GM12878 (cell line): ENCODE data around the gene ESPL1. TPM values are rescaled to one million over a fixed set of nuclear protein-coding genes. Genes with fewer than 3 reads are reported as not detected.

Experiments
- ATF7 ChIP-seq: fragments of 450-650 bp; IDR thresholded peaks from 2 replicates; pipeline ENCODE4 v1.6.1; 2016; ENCODE audit warnings: low read depth, mild to moderate bottlenecking
- EED ChIP-seq: sonication (generic); IDR thresholded peaks from 2 replicates; pipeline ENCODE4 v1.6.1; 2016; ENCODE audit warnings: antibody characterized with exemption, low read depth
- EGR1 ChIP-seq, 2 experiments: IDR thresholded peaks; 1 replicate in 1 of 2; 2 replicates in 1 of 2; pipeline ENCODE4 v1.6.1; 2011 to 2012; ENCODE audit warnings: low read depth in 2 of 2, low read length in 2 of 2, borderline replicate concordance in 1 of 2, mild to moderate bottlenecking in 1 of 2, moderate library complexity in 1 of 2
- ELK1 ChIP-seq: IDR thresholded peaks from 2 replicates; pipeline ENCODE4 v1.6.1; 2012; ENCODE audit warnings: low read depth, low read length, improper control_type of control experiment
- HDAC2 ChIP-seq: fragments of 200-600 bp; sonication (generic); IDR thresholded peaks from 2 replicates; pipeline ENCODE4 v1.6.1; 2017
- IKZF2 ChIP-seq, 2 experiments: fragments of 450-650 bp; IDR thresholded peaks; 2 replicates each; pipeline ENCODE4 v1.6.1; 2017; ENCODE audit warnings: mild to moderate bottlenecking in 2 of 2, moderate library complexity in 2 of 2
- NKRF ChIP-seq: fragments of 450-650 bp; conservative IDR thresholded peaks from 2 replicates; pipeline ENCODE4 v1.6.1; 2017; ENCODE audit warnings: mild to moderate bottlenecking, moderate library complexity
- PML ChIP-seq: IDR thresholded peaks from 2 replicates; pipeline ENCODE4 v1.6.1; 2012; ENCODE audit warnings: low read length, inconsistent platforms
- RBBP5 ChIP-seq: fragments of 200-600 bp; sonication (generic); conservative IDR thresholded peaks from 2 replicates; pipeline ENCODE4 v1.6.1; 2016
- SMC3 ChIP-seq: IDR thresholded peaks from 2 replicates; pipeline ENCODE4 v1.6.1; 2011; ENCODE audit warnings: low read length, improper control_type of control experiment, borderline replicate concordance
- TCF7 ChIP-seq: IDR thresholded peaks from 2 replicates; pipeline ENCODE4 v1.6.1; 2014; ENCODE audit warnings: antibody characterized with exemption, borderline replicate concordance
- ZNF24 ChIP-seq: fragments of 450-650 bp; IDR thresholded peaks from 2 replicates; pipeline ENCODE4 v1.6.1; 2017; ENCODE audit warnings: antibody characterized with exemption, mild to moderate bottlenecking
- ZNF687 ChIP-seq: fragments of 450-650 bp; IDR thresholded peaks from 2 replicates; pipeline ENCODE4 v1.6.1; 2017; ENCODE audit warnings: mild to moderate bottlenecking, moderate library complexity
- polyA plus RNA-seq, 11 experiments: library from polyadenylated mRNA; depleted of rRNA in 4 of 11; unstranded in 6 of 11; stranded (reverse) in 5 of 11; fragments of >200 nt; fragmentation: Nextera tagmentation in 4 of 11; fragmentation: Illumina TruSeq in 1 of 11; extraction: Ambion mirVana in 4 of 11; extraction: Trizol in 1 of 11; gene quantifications; 1 replicate in 1 of 11; 2 replicates in 10 of 11; pipeline versions ENCODE4 v1.2.1 to v1.2.3, GENCODE V29; 2011 to 2016; ENCODE audit warnings: inconsistent platforms in 2 of 11, missing spikeins in 2 of 11, low read depth in 1 of 11
- total RNA-seq, 4 experiments: library from RNA; depleted of rRNA in 3 of 4; stranded (reverse); fragments of >200 nt in 3 of 4; fragmentation: Illumina TruSeq in 1 of 4; extraction: Trizol in 1 of 4; gene quantifications; 2 replicates each; pipeline versions ENCODE4 v1.2.1 to v1.2.3, GENCODE V29; 2013 to 2021
- TF ChIP-seq, protein P1 (sequence below): fragments of 450-650 bp; IDR thresholded peaks from 2 replicates; pipeline ENCODE4 v1.6.1; 2016; ENCODE audit warnings: mild to moderate bottlenecking, moderate library complexity, borderline replicate concordance
- TF ChIP-seq, protein P2 (sequence below): IDR thresholded peaks from 2 replicates; pipeline ENCODE4 v1.6.1; 2012; ENCODE audit warnings: mild to moderate bottlenecking, low read depth, low read length

The ESPL1 gene
- total and polyA plus RNA-seq, 10 of the 15 experiments (the other 5 are each of a cell fraction or from before 2014, with no cell fraction given): 2.1 to 61.9 (median 21.2) TPM

DNA sequence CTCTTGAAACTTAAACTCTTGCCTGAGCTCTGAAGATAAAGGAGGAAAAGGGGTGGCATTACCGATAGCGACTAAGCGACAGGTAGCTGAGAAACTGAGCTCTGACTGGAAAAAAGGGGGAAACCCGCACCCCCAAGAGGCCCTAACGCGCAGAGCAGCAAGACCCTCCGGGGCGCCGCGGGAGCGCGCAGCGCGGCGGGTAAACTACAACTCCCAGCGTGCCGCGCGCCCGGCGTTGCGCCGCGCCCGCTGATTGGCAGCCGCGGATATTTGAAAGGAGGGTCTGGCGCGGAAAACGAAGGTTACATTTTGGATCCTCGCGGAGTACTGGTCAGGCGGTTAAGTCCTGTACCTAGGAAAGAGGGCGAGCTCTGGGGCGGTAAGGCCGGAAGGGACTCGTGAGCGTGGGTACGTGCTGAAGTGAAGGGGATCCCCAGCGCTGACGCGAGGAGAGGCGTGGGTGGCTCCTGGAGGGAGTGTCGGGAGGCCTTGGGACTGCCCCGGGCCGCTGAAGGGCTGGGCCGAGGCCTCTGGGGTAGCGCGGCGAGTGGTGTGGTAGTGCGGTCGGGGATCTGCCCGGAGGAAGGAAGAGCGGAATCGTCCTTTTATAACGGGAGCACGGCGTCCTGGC is at the start of gene ESPL1 (continued):
- TF ChIP-seq IKZF2 (IDR thresholded peaks at IDR 0.05): peak; percentile 55 to 76; a peak in 2 of 4 replicates
- TF ChIP-seq HDAC2: no peak
- peak; percentile 37 for TF ChIP-seq SMC3
- peak; percentile 69 to 94 for TF ChIP-seq EGR1 (IDR thresholded peaks at IDR 0.05; ENCODE audit: borderline replicate concordance in 1 of 2, low read depth in 2 of 2, low read length in 2 of 2)
- TF ChIP-seq, protein P1, sequence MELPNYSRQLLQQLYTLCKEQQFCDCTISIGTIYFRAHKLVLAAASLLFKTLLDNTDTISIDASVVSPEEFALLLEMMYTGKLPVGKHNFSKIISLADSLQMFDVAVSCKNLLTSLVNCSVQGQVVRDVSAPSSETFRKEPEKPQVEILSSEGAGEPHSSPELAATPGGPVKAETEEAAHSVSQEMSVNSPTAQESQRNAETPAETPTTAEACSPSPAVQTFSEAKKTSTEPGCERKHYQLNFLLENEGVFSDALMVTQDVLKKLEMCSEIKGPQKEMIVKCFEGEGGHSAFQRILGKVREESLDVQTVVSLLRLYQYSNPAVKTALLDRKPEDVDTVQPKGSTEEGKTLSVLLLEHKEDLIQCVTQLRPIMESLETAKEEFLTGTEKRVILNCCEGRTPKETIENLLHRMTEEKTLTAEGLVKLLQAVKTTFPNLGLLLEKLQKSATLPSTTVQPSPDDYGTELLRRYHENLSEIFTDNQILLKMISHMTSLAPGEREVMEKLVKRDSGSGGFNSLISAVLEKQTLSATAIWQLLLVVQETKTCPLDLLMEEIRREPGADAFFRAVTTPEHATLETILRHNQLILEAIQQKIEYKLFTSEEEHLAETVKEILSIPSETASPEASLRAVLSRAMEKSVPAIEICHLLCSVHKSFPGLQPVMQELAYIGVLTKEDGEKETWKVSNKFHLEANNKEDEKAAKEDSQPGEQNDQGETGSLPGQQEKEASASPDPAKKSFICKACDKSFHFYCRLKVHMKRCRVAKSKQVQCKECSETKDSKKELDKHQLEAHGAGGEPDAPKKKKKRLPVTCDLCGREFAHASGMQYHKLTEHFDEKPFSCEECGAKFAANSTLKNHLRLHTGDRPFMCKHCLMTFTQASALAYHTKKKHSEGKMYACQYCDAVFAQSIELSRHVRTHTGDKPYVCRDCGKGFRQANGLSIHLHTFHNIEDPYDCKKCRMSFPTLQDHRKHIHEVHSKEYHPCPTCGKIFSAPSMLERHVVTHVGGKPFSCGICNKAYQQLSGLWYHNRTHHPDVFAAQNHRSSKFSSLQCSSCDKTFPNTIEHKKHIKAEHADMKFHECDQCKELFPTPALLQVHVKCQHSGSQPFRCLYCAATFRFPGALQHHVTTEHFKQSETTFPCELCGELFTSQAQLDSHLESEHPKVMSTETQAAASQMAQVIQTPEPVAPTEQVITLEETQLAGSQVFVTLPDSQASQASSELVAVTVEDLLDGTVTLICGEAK: peak; percentile 37; the same call in 1 of the 2 replicates
- TF ChIP-seq EED: peak; percentile 59; the same call in 1 of the 2 replicates
- TF ChIP-seq TCF7: no peak
- TF ChIP-seq, protein P2, sequence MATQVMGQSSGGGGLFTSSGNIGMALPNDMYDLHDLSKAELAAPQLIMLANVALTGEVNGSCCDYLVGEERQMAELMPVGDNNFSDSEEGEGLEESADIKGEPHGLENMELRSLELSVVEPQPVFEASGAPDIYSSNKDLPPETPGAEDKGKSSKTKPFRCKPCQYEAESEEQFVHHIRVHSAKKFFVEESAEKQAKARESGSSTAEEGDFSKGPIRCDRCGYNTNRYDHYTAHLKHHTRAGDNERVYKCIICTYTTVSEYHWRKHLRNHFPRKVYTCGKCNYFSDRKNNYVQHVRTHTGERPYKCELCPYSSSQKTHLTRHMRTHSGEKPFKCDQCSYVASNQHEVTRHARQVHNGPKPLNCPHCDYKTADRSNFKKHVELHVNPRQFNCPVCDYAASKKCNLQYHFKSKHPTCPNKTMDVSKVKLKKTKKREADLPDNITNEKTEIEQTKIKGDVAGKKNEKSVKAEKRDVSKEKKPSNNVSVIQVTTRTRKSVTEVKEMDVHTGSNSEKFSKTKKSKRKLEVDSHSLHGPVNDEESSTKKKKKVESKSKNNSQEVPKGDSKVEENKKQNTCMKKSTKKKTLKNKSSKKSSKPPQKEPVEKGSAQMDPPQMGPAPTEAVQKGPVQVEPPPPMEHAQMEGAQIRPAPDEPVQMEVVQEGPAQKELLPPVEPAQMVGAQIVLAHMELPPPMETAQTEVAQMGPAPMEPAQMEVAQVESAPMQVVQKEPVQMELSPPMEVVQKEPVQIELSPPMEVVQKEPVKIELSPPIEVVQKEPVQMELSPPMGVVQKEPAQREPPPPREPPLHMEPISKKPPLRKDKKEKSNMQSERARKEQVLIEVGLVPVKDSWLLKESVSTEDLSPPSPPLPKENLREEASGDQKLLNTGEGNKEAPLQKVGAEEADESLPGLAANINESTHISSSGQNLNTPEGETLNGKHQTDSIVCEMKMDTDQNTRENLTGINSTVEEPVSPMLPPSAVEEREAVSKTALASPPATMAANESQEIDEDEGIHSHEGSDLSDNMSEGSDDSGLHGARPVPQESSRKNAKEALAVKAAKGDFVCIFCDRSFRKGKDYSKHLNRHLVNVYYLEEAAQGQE: no peak
- TF ChIP-seq ELK1: no peak; the same call in 1 of the 2 replicates
- TF ChIP-seq RBBP5: no peak
- TF ChIP-seq ATF7: no peak
- no peak for TF ChIP-seq PML
- no peak for TF ChIP-seq ZNF24
- no peak for TF ChIP-seq ZNF687
- peak; percentile 98 for TF ChIP-seq NKRF
